HG02759 (cell line): ENCODE data around the gene LMO3.
"Not testable (repeated sequence)": the region's sequence is repeated elsewhere in the genome, so short reads cannot be mapped to it uniquely, and the experiment has no call there.

ENCODE experiments used
- ATAC-seq: cut with Tn5 transposase; IDR thresholded peaks from one replicate; pipeline ENCODE4 v1.9.1; 2021; ENCODE audit warnings: mild to moderate bottlenecking, moderate library complexity; ENCODE audit not compliant: unreplicated experiment

The LMO3 gene

GRCh38 chr12:16553457-16553856 lies 52.5 kb downstream of the LMO3 start:
- ATAC-seq = no peak

GRCh38 chr12:16552301-16552700 lies 53.7 kb downstream of the LMO3 start:
- no peak for ATAC-seq

GRCh38 chr12:16545836-16546235 lies 60.1 kb downstream of the LMO3 start:
- no peak for ATAC-seq

- no peak for ATAC-seq
Measured at GRCh38 chr12:16542586-16542985, 63.4 kb downstream of the LMO3 start.

GRCh38 chr12:16537652-16538051 lies 68.3 kb downstream of the LMO3 start:
- not testable (repeated sequence) for ATAC-seq

GRCh38 chr12:16531621-16532020 lies 74.3 kb downstream of the LMO3 start:
- no peak for ATAC-seq

- ATAC-seq = no peak
Measured at GRCh38 chr12:16530268-16530850, 75.6 kb downstream of the LMO3 start.

GRCh38 chr12:16526693-16527092 lies 79.3 kb downstream of the LMO3 start:
- no peak for ATAC-seq

- no peak for ATAC-seq
Measured at GRCh38 chr12:16524378-16524777, 81.6 kb downstream of the LMO3 start.

GRCh38 chr12:16523951-16524331 lies 82.0 kb downstream of the LMO3 start:
- ATAC-seq = no peak

- ATAC-seq = no peak
Measured at GRCh38 chr12:16523284-16523950, 82.5 kb downstream of the LMO3 start.

- no peak for ATAC-seq
Measured at GRCh38 chr12:16520328-16520727, 85.6 kb downstream of the LMO3 start.

- no peak for ATAC-seq
Measured at GRCh38 chr12:16515666-16516065, 90.3 kb downstream of the LMO3 start.

GRCh38 chr12:16513231-16513630 lies 92.7 kb downstream of the LMO3 start:
- ATAC-seq = no peak

- no peak for ATAC-seq
Measured at GRCh38 chr12:16509411-16509810, 96.6 kb downstream of the LMO3 start.

GRCh38 chr12:16506394-16506793 lies 99.6 kb downstream of the LMO3 start:
- no peak for ATAC-seq

GRCh38 chr12:16504200-16504599 lies 101.8 kb downstream of the LMO3 start:
- no peak for ATAC-seq

GRCh38 chr12:16499611-16500010 lies 106.4 kb downstream of the LMO3 start:
- no peak for ATAC-seq
